GM23338 (cell line): ENCODE results near the gene TRPM3. TPM values are rescaled to one million over a fixed set of nuclear protein-coding genes. Genes with fewer than 3 reads are reported as not detected.

ENCODE experiments used
- ATAC-seq: fragments of 200-7000 bp; cut with Tn5 transposase; 3 replicates; pipeline ENCODE4 v1.9.1; 2020
- DNase-seq: peaks from one replicate; pipeline ENCODE4 v3.0.0-alpha.2; 2015; ENCODE audit warnings: low spot score
- H2AFZ ChIP-seq: fragments of 200-600 bp; sonication (generic); 2 replicates; pipeline ENCODE4 v1.8.0; 2016; ENCODE audit warnings: antibody characterized with exemption, mild to moderate bottlenecking, moderate library complexity
- H3F3A ChIP-seq: fragments of 200-600 bp; sonication (generic); replicated peaks from 2 replicates; pipeline ENCODE4 v1.8.0; 2017; ENCODE audit warnings: antibody characterized with exemption, mixed run types, low read depth
- H3K27ac ChIP-seq: fragments of 200-600 bp; sonication (generic); 2 replicates; pipeline ENCODE4 v1.6.1; 2016; ENCODE audit warnings: low read depth
- H3K27me3 ChIP-seq: fragments of 200-600 bp; sonication (generic); 2 replicates; pipeline ENCODE4 v1.8.0; 2016; ENCODE audit warnings: mild to moderate bottlenecking, mixed run types, moderate library complexity; ENCODE audit not compliant: insufficient read depth
- H3K36me3 ChIP-seq: fragments of 200-600 bp; sonication (generic); 2 replicates; pipeline ENCODE4 v1.8.0; 2016; ENCODE audit warnings: mild to moderate bottlenecking; ENCODE audit not compliant: insufficient read depth
- H3K4me1 ChIP-seq: fragments of 200-600 bp; sonication (generic); 2 replicates; pipeline ENCODE4 v1.8.0; 2016; ENCODE audit warnings: mild to moderate bottlenecking, moderate library complexity; ENCODE audit not compliant: insufficient read depth
- H3K4me2 ChIP-seq: fragments of 200-600 bp; sonication (generic); 2 replicates; pipeline ENCODE4 v1.7.1; 2017; ENCODE audit warnings: mixed run types
- H3K4me3 ChIP-seq: fragments of 200-600 bp; sonication (generic); 2 replicates; pipeline ENCODE4 v1.6.1; 2016; ENCODE audit warnings: mixed run types
- H3K79me2 ChIP-seq: fragments of 200-600 bp; sonication (generic); replicated peaks from 2 replicates; pipeline ENCODE4 v1.8.0; 2017; ENCODE audit warnings: mild to moderate bottlenecking; ENCODE audit not compliant: insufficient read depth
- H3K9me2 ChIP-seq: fragments of 200-600 bp; sonication (generic); 2 replicates; pipeline ENCODE4 v1.8.0; 2017; ENCODE audit not compliant: insufficient read depth
- H4K20me1 ChIP-seq: fragments of 200-600 bp; sonication (generic); replicated peaks from 2 replicates; pipeline ENCODE4 v1.8.0; 2017; ENCODE audit warnings: mild to moderate bottlenecking; ENCODE audit not compliant: insufficient read depth
- H3K27ac Mint-ChIP-seq: 2 replicates; pipeline ENCODE4 v1.8.0; 2020; ENCODE audit warnings: inconsistent platforms, mild to moderate bottlenecking, moderate library complexity, mixed read lengths
- H3K27me3 Mint-ChIP-seq: 3 replicates; pipeline ENCODE4 v1.8.0; 2022; ENCODE audit warnings: low read depth, mild to moderate bottlenecking, moderate library complexity, mixed read lengths, inconsistent platforms; ENCODE audit not compliant: insufficient read depth, poor library complexity
- H3K36me3 Mint-ChIP-seq: 3 replicates; pipeline ENCODE4 v1.8.0; 2021; ENCODE audit warnings: low read depth, mild to moderate bottlenecking, inconsistent platforms, moderate library complexity, mixed read lengths
- H3K4me1 Mint-ChIP-seq: 3 replicates; pipeline ENCODE4 v1.8.0; 2020; ENCODE audit warnings: mild to moderate bottlenecking, inconsistent platforms, mixed read lengths
- H3K4me3 Mint-ChIP-seq: 3 replicates; pipeline ENCODE4 v1.8.0; 2021; ENCODE audit warnings: moderate library complexity, mild to moderate bottlenecking, inconsistent platforms, mixed read lengths
- H3K9me3 Mint-ChIP-seq: 3 replicates; pipeline ENCODE4 v1.8.0; 2020; ENCODE audit warnings: moderate library complexity, mild to moderate bottlenecking, inconsistent platforms, mixed read lengths
- ETS1 ChIP-seq: IDR thresholded peaks from 2 replicates; pipeline ENCODE4 v1.6.1; 2016; ENCODE audit warnings: antibody characterized with exemption
- EZH2phosphoT487 ChIP-seq: fragments of 200-600 bp; sonication (generic); IDR thresholded peaks from one replicate; pipeline ENCODE4 v1.8.1; 2018; ENCODE audit warnings: antibody characterized with exemption; ENCODE audit not compliant: unreplicated experiment
- JUNB ChIP-seq: IDR thresholded peaks from one replicate; pipeline ENCODE4 v1.6.1; 2016; ENCODE audit warnings: antibody characterized with exemption; ENCODE audit not compliant: unreplicated experiment
- POLR2AphosphoS5 ChIP-seq: IDR thresholded peaks from 2 replicates; pipeline ENCODE4 v1.6.1; 2016; ENCODE audit warnings: antibody characterized with exemption, low read depth
- REST ChIP-seq: IDR thresholded peaks from one replicate; pipeline ENCODE4 v1.6.1; 2018; ENCODE audit warnings: antibody characterized with exemption; ENCODE audit not compliant: unreplicated experiment
- ZNF114 ChIP-seq: fragments of 250-450 bp; sonication (Bioruptor Pico); IDR thresholded peaks from 2 replicates; pipeline ENCODE4 v1.5.0; 2020; ENCODE audit warnings: mild to moderate bottlenecking, moderate library complexity
- polyA plus RNA-seq: library from polyadenylated mRNA; unstranded; fragments of >200 nt; fragmentation: Nextera tagmentation; extraction: Ambion mirVana; gene quantifications from 2 replicates; pipeline ENCODE4 v1.2.1, GENCODE V29; 2016
- total RNA-seq: library from RNA; depleted of rRNA; stranded (reverse); fragments of >200 nt; shearing (Covaris generic); gene quantifications from 2 replicates; pipeline ENCODE4 v1.2.3, GENCODE V29; 2014
- TF ChIP-seq, protein P1 (sequence below), 2 experiments: fragments of 200-600 bp in 1 of 2; sonication (generic) in 1 of 2; conservative IDR thresholded peaks; 2 replicates each; pipeline versions ENCODE4 v1.5.1 to v1.6.1; 2016 to 2017; ENCODE audit warnings: antibody characterized with exemption in 2 of 2, low read depth in 2 of 2, mild to moderate bottlenecking in 2 of 2, moderate library complexity in 1 of 2
- TF ChIP-seq, protein P2 (sequence below): fragments of 250-450 bp; sonication (Bioruptor Pico); IDR thresholded peaks from 2 replicates; pipeline ENCODE4 v1.5.0; 2020; ENCODE audit warnings: mild to moderate bottlenecking, moderate library complexity

Gene TRPM3
- total and polyA plus RNA-seq, 2 experiments from 2014 or later = 2.8 to 8.2 TPM

GRCh38 chr9:71130521-71130920 is 9.1 kb upstream of the TRPM3 start:
- H3K4me1 Mint-ChIP-seq = peaks cover 10% of the 10 kb centered on the region; the same call in 2 of the 3 replicates
- H3F3A ChIP-seq = no peaks in the 10 kb centered on the region
- ATAC-seq (no peak), DNase-seq (no peak)
- no peaks in the 10 kb centered on the region for H3K27me3 ChIP-seq
- no peak overlapping the region for H3K27ac Mint-ChIP-seq
- no peak overlapping the region for H2AFZ ChIP-seq
- no peaks in the 10 kb centered on the region for H3K27me3 Mint-ChIP-seq
- no peak overlapping the region for H3K4me3 ChIP-seq
- no peaks in the 10 kb centered on the region; the same call in 2 of the 3 replicates for H3K9me3 Mint-ChIP-seq
- TF ChIP-seq ZNF114 = no peak
- TF ChIP-seq, protein P1, sequence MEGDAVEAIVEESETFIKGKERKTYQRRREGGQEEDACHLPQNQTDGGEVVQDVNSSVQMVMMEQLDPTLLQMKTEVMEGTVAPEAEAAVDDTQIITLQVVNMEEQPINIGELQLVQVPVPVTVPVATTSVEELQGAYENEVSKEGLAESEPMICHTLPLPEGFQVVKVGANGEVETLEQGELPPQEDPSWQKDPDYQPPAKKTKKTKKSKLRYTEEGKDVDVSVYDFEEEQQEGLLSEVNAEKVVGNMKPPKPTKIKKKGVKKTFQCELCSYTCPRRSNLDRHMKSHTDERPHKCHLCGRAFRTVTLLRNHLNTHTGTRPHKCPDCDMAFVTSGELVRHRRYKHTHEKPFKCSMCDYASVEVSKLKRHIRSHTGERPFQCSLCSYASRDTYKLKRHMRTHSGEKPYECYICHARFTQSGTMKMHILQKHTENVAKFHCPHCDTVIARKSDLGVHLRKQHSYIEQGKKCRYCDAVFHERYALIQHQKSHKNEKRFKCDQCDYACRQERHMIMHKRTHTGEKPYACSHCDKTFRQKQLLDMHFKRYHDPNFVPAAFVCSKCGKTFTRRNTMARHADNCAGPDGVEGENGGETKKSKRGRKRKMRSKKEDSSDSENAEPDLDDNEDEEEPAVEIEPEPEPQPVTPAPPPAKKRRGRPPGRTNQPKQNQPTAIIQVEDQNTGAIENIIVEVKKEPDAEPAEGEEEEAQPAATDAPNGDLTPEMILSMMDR (conservative IDR thresholded peaks at IDR 0.05; ENCODE audit: low read depth in 2 of 2) = no peak
- no peak for TF ChIP-seq POLR2AphosphoS5
- TF ChIP-seq JUNB = no peak
- no peak for TF ChIP-seq ETS1
- TF ChIP-seq, protein P2, sequence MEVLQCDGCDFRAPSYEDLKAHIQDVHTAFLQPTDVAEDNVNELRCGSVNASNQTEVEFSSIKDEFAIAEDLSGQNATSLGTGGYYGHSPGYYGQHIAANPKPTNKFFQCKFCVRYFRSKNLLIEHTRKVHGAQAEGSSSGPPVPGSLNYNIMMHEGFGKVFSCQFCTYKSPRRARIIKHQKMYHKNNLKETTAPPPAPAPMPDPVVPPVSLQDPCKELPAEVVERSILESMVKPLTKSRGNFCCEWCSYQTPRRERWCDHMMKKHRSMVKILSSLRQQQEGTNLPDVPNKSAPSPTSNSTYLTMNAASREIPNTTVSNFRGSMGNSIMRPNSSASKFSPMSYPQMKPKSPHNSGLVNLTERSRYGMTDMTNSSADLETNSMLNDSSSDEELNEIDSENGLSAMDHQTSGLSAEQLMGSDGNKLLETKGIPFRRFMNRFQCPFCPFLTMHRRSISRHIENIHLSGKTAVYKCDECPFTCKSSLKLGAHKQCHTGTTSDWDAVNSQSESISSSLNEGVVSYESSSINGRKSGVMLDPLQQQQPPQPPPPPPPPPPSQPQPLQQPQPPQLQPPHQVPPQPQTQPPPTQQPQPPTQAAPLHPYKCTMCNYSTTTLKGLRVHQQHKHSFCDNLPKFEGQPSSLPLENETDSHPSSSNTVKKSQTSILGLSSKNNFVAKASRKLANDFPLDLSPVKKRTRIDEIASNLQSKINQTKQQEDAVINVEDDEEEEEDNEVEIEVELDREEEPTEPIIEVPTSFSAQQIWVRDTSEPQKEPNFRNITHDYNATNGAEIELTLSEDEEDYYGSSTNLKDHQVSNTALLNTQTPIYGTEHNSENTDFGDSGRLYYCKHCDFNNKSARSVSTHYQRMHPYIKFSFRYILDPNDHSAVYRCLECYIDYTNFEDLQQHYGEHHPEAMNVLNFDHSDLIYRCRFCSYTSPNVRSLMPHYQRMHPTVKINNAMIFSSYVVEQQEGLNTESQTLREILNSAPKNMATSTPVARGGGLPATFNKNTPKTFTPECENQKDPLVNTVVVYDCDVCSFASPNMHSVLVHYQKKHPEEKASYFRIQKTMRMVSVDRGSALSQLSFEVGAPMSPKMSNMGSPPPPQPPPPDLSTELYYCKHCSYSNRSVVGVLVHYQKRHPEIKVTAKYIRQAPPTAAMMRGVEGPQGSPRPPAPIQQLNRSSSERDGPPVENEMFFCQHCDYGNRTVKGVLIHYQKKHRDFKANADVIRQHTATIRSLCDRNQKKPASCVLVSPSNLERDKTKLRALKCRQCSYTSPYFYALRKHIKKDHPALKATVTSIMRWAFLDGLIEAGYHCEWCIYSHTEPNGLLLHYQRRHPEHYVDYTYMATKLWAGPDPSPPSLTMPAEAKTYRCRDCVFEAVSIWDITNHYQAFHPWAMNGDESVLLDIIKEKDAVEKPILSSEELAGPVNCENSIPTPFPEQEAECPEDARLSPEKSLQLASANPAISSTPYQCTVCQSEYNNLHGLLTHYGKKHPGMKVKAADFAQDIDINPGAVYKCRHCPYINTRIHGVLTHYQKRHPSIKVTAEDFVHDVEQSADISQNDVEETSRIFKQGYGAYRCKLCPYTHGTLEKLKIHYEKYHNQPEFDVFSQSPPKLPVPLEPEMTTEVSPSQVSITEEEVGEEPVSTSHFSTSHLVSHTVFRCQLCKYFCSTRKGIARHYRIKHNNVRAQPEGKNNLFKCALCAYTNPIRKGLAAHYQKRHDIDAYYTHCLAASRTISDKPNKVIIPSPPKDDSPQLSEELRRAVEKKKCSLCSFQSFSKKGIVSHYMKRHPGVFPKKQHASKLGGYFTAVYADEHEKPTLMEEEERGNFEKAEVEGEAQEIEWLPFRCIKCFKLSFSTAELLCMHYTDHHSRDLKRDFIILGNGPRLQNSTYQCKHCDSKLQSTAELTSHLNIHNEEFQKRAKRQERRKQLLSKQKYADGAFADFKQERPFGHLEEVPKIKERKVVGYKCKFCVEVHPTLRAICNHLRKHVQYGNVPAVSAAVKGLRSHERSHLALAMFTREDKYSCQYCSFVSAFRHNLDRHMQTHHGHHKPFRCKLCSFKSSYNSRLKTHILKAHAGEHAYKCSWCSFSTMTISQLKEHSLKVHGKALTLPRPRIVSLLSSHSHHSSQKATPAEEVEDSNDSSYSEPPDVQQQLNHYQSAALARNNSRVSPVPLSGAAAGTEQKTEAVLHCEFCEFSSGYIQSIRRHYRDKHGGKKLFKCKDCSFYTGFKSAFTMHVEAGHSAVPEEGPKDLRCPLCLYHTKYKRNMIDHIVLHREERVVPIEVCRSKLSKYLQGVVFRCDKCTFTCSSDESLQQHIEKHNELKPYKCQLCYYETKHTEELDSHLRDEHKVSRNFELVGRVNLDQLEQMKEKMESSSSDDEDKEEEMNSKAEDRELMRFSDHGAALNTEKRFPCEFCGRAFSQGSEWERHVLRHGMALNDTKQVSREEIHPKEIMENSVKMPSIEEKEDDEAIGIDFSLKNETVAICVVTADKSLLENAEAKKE (CRISPR knock-in tag) = no peak
- no peak for TF ChIP-seq REST
- no peak for TF ChIP-seq EZH2phosphoT487
- H3K79me2 ChIP-seq = no peaks in the 10 kb centered on the region
- H3K36me3 ChIP-seq = no peaks in the 10 kb centered on the region
- no peaks in the 10 kb centered on the region for H4K20me1 ChIP-seq
- H3K27ac ChIP-seq = no peak overlapping the region
- H3K36me3 Mint-ChIP-seq = peaks cover 13% of the 10 kb centered on the region; the same call in 2 of the 3 replicates
- no peaks in the 10 kb centered on the region for H3K9me2 ChIP-seq
- H3K4me2 ChIP-seq = no peak overlapping the region
- H3K4me3 Mint-ChIP-seq = no peak overlapping the region
- 0 out of 2 replicates have a peak, but pooled peaks cover 2% of the 10 kb centered on the region for H3K4me1 ChIP-seq
